HTR-8/SVneo (cell line): Measurements from ENCODE around the gene GALNS.

ENCODE experiments used
- DNase-seq: peaks from one replicate; pipeline ENCODE4 v3.0.0; 2011; ENCODE audit warnings: low spot score, mixed read lengths; ENCODE audit not compliant: insufficient read length
- FAIRE-seq: peaks from 2 replicates; lab custom pipeline; 2011; peaks lifted over from hg19 to GRCh38; lab: Jason Lieb, UNC

GALNS gene

DNA sequence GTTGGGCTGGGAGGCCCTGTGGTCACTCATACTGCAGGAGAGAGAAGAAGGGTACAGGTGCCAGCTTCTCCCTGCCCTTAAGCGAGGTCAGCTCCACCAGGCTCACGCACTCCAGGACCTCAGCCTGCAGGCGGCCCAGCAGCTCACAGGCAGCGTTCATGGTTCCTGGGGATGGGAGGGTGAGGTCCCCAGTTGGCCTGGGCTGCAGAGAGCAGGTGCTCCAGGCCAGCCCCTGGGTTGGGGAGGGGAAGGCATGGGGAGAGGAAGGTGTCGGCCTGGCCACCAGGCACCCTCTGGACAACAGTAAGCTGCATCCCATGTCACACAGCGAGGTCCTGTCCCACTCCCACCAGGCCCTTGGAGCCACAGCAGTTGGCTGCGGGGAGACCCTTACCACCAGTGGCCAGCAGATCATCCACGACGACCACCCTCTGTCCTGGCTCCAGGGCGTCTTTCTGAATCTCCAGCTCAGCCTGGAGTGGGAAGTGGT lies 47.0 kb downstream of the GALNS start:
- DNase-seq = no peak
- FAIRE-seq = no peak

DNA sequence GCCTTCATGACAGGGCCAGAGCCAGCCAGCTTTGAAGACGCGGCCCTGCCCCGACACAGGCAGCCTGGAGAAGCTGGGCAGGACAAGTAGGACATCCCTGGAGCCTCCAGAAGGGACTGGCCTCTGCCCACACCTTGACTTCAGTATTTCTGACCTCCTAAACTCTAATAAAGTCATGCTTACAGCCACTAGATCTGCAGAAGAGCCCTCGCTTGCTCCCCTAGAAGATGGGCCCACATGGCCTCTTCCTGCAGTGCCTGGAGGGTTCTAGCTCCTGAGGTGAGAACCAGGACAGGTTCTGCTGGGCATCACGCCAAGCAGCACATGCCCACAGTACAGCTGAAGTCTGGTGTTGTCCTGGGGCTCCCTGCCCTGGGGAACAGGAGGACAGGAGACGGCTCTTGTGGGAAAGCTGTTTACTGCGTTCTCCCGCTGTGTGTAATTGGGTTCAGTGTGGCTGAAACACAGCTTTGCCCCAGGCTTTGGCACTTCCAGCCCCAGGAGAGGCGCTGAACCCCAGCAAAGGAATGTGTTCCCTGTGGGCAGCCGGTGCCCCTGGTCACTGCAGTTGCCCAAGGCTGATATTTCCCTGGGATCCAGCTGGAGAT lies 47.6 kb downstream of the GALNS start:
- DNase-seq = no peak
- FAIRE-seq = no peak

DNA sequence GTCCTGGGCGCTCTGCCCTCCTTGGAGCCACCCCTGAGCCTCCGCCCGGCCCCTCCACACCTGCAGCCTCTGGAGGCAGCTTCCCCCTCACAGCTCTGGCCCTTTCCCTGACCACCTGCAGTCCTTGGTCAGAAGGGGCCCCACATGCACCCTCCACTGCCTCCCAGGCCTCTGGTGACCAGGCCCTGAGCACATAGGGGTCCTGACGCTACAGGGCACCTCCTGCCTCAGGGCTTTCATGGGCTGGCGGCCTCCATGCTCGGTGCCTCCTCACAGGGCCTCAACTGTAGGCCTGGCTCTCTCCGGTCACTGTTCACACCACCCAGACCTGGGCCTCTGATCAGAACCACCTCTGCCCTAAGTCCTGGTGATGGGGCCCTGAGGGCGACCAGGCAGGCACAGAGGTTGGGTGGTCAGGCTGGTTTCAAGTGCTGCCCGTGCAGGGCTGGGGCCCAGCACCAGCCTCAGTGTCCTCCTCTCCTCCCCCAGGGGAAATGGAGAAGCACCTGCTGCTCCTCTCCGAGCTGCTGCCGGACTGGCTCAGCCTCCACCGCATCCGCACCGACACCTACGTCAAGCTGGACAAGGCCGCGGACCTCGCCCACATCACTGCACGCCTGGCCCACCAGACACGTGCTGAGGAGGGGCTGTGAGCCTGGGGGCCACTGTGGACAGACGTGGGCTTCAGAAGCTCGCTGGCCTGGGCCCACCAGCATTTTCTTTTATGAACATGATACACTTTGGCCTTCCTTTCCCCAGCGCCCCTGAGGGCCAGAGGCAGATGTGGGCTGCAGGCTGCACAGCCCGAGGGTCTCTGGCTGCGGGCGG lies 48.9 kb downstream of the GALNS start:
- FAIRE-seq (no peak), DNase-seq (no peak)

DNA sequence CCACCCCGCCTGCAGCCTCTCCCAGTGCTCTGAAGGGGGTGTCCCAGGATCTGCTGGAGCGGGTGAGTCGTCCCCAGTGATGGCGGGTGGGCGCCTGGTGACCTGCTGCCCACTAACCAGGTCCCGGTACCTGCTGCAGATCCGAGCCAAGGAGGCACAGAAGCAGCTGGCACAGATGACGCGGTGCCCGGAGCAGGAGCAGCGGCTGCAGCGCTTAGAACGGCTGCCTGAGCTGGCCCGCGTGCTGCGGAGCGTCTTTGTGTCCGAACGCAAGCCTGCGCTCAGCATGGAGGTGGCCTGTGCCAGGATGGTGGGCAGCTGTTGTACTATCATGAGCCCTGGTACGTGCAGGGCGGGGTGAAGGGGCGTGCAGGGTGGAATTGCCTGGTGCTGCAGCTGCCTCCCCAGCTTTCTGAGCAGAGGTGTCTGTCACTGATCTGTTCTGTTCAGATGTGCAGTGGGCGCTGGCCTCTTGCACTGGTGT lies 49.6 kb downstream of the GALNS start:
- FAIRE-seq (no peak), DNase-seq (no peak)

DNA sequence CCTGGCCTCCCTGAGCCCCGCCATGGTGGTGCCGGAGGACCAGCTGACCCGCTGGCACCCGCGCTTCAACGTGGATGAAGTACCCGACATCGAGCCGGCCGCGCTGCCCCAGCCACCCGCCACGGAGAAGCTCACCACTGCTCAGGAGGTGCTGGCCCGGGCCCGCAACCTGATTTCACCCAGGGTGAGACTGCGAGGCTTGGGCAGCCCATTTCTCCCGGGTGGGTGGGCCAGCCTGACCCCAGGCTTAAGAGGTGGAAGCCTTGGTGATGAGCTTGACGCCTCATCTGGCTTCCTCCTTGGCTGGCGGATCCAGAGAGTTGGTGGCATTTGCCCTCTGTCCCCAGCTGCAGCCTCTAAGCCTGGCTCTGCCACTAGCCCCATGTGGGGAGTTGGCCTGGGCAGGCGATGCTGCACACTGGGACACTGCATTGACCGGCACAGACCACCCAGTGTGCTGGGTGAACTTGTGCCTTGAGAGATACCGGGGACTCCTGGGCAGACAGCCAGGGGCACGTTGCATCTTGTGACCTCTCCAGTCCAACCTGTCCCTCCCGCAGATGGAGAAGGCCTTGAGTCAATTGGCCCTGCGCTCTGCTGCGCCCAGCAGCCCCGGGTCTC lies 50.1 kb downstream of the GALNS start:
- DNase-seq (no peak), FAIRE-seq (no peak)

DNA sequence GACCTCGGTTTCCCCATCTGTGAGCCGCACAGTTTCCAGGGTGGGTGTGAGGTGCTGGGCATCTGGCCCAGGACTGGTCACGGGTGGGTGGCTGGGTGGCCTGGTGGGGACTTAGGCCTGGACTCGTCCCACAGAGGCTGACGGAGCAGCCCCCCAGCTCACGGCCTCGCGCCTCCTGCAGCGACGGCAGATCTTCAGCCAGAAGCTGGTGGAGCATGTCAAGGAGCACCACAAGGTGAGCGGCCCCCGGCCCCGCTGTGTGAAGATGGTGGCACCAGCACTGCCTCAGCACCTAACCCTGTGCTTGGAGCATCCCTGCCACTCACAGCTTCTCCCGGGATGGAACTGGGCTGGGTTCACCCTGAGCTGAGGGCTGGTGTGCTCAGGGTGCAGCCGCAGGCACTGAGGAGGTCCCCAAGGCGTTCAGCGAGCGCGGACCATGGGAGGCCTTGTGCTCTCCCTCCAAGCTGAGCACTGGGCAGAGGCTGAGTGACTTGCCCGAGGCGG lies 50.8 kb downstream of the GALNS start:
- DNase-seq = no peak
- FAIRE-seq = peak; percentile 26

DNA sequence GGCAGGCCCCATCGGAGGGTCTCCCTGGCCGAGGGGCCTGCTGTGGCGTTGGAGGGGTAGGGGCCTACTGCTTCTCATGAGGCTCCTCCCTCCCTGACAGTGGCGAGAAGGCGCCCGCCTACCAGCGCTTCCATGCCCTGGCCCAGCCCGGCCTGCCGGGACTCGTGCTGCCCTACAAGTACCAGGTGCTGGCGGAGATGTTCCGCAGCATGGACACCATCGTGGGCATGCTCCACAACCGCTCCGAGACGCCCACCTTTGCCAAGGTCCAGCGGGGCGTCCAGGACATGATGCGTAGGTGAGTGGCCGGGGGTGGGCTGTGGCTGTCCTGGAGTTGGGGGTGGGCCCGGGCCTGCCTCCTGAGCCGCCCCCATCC lies 51.4 kb downstream of the GALNS start:
- DNase-seq = no peak
- FAIRE-seq = no peak

DNA sequence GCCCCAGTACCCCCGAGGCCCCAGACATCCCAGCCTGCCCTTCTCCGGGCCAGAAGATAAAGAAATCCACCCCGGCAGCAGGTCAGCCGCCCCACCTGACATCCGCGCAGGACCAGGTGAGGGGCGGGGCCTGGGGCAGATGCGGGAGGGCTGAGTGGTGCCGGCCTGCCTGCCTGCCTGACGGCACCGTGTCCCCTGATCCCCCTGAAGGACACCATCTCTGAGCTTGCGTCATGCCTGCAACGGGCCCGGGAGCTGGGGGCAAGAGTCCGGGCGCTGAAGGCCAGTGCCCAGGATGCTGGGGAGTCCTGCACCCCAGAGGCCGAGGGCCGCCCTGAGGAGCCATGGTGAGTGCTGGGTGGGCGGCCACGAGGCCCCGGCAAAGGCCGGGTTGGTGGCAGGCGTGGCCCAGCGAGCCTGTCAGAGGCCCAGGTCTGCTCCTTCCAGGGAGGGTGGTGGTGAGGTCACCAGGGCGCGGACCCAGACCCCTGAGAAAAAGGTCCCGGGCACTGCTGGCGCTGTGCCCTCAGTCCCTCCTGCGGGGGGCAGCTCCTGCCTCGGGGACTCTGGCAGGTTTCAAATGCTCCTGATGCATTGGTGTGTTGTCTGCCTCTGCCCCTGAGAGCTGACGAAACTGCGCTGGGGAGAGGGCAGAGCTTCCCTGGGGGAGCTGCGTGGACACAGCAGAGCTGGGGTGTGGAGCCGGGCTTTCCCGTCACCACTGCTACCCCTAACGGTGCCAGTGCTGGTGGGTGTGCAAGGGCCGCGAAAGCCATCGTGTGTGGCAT lies 52.0 kb downstream of the GALNS start:
- FAIRE-seq (no peak), DNase-seq (no peak)

DNA sequence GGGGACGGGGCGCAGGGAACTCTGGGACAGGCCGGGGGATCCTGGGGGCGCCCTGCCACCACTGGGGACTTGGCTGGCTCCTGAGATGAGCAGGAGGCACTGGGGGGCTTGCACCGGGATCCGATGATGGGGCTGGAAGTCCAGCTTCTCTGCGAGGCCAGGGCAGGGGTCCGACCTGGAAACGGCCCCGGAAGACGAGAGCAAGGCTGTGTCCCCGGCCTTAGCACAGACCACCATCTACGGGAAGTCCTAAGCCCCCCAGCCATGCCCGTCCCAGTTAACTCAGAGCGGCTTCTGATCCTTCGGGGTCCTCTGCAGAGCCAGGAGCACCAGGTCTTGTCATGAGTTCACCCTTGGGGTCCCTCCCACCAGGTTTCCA lies 52.6 kb downstream of the GALNS start:
- FAIRE-seq (no peak), DNase-seq (no peak)

DNA sequence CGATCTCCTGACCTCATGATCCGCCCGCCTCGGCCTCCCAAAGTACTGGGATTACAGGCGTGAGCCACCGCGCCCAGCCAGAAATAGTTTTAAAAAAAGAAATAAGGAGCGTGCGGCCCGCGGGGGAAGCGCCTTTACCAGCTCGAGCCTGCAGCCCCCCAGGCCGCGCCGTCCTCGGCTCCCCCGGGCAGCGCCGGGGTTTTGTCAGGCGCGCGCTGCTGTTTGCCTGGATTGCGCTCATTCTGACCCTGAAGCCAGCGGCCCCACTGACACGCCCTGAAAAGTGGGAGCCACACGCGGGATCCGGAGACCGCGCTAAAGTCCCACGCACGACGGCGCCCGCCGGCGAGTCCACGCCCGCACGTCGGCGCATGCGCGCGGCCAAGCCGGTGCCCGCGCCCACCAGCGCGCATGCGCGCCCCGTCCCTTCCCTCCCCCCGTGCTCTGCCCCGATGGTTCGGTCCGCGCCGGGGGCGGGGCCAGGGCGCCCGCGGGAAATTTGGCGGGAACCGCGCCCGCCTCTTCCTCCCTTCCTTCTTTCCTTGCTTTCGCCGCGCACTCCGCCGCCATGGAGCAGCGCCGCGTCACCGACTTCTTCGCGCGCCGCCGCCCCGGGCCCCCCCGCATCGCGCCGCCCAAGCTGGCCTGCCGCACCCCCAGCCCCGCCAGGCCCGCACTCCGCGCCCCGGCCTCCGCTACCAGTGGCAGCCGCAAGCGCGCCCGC lies 53.3 kb downstream of the GALNS start, which contains the start of gene CDT1:
Gene CDT1 (plus strand): TSS at position 526 of the 724 bp plus-strand sequence. CDS start 43 bp downstream, at position 569.
- FAIRE-seq (peak; percentile 99), DNase-seq (peak; percentile 97)

DNA sequence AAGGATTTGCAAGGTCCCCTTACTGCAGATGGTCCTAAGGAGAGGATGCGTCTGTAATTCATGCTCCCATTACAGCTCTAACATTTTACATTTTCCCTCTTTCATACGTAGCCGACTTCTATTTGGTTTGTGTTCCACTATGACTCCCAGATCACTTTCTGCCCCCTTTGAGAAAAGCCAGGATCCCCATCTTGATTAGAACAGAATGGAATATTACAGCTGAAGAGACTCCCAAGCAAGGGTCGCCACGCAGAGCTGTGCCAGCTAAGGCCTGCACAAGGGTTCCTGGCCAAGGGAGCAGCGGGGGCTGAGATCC lies 56.5 kb downstream of the GALNS start:
- DNase-seq (no peak), FAIRE-seq (no peak)

DNA sequence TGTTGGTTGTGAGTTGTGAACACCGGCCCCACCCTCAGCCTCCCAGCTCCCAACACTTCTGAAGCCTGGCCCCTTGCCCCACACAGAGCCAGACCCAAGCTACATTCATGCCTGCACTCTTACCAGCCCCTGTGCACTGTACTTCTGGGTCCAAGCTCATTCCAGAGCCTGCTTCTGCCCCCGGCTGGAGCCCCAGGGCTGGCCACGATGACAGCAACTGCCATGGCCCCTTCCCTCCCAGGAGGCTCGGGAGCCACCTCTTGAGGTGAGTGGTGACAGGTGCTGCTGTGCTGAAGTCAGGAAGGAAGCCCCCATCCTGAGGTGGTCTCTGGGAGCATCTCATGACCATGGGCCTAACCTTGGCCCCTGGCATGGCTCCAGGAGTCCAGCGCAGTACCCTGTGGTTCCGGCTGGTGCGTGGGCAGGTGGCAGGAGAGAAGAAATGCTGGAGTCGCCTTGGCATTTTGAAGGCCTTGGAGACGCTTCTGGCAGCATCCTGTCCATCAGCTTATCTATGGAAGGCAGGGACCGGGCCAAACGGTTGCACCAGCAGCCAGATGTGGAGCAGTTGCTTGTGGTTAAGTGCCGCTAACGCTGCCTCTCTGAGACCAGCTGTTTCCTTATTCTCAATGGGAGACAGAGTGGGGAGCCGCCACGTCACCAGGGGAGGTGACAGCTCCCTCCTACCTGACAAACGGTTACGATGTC lies 57.0 kb downstream of the GALNS start:
- DNase-seq (no peak), FAIRE-seq (no peak)

DNA sequence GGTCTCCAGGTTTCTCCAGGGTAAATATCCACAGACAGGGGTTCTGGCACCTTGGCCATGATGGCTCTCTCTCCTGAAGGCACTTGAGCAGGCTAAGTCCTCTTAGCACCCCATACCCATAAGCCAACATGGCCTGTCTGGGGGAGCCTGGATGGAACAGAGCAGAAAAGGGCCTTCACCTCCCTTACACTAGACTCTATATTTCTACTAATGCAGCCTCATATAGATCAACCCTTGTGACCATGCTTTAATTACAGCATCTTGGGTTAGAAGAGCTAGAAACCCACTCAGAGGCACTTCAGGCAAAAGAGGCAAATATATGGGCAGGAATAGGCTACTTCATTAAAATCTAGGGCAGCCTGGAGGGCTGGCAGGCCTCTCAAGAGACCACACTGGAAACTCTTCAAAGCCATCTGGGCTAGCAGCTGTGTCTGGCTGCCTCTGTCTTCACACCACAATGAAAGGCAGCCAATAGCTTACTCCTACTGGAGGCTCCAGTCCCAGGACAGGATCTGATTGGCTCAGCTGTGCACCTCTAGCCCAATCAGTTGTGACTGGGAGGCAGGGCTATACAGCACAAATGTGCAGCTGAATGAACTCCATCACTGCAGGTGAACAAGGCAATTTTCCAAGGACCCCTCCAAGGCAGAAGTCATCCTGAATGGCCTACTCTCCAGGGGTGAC lies 57.8 kb downstream of the GALNS start:
- no peak for DNase-seq
- FAIRE-seq = no peak

DNA sequence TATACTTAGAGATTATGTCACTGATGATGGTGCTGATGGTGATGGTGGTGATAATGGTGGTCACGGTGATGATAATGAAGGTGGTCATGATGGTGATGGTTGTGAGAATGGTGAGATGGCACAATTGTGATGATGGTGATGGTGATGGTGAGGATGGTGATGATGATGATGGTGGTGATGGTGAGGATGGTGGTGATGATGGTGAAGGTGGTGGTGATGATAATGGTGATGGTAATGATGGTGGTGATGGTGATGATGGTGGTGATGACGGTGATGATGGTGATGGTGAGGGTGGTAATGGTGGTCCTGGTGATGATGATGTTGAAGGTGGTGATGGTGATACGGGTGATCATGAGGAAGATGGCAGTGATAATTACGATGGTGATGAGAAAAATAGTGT lies 58.7 kb downstream of the GALNS start:
- DNase-seq (no peak), FAIRE-seq (peak; percentile 93)

DNA sequence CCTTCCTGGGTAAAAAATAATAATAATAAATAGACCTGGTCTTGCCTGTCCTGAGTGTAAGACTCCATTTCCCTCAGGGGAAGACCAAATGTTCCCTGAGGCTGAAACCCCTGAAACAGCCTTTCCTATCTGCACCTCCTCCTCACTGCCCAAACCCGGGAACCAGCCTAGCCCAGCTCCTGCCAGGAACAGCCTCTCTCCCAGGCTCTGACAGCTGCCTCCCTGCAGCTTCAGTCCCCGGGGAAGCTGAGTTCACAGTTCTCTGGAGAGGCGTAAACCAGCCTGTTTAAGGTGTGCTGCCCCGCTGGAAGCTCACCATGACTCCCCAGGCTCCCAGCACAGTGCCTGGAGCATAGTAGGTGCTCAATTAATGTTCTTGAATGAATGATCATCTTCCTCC lies 60.5 kb downstream of the GALNS start:
- FAIRE-seq = no peak
- DNase-seq = no peak

DNA sequence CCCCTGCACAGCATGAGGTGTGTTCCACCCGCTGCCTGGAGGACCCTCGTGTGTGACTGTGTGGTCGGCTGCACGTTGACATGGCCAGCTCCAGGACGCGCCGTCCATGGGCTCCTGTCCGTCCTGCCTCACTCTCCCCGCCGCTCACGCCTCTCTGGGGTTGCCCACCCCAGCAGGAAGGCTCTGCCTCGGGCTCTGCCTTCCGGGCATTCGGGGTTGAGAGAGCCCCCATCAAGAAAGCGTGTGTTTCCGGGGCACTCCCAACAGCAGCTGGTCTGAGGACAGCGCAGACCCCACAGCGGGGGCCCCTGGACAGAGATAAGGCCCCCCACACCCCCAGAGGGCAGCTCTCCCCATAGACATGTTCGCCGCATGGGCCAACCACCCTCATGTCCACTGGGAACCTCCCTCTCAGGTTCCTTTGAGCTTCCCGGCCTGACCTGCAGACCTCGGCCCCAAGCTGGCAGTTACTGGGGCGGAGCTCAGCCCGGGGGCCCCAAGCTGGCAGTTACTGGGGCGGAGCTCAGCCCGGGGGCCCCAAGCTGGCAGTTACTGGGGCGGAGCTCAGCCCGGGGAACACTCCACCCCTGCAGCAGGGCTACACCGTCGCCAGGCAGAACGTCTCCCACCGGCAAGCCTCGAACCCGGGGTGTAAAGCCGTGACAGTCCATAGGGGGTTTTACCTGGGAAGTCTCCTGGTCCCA lies 63.3 kb downstream of the GALNS start:
- DNase-seq (no peak), FAIRE-seq (no peak)

DNA sequence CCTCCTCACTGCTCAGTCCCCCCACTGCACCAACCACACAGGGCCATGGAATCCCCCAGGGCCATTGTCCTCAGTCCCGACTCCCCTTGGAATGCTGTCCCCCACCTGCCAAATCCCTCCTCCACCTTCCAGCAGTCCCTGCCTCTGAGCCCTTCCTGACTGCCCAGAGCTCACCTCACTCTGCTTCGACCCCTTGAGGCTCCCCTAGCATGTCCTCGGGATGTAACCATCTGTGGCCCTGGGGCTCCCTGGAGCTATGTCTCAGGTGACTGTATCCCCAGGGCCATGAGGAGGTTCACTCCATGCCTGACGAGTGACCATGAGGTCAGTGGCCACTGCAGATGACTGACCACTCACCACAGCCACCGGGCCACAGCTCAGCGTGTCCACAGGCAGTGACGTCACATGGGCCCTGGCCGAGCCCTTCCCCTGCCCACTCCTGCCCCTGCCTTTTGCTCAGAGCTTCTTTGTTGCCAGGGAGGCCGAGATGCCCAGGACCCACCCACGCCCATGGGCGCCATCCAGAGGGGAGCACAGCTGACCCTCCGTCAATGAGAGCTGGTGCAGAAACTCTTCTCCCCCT lies 64.0 kb downstream of the GALNS start:
- DNase-seq (no peak), FAIRE-seq (peak; percentile 87)
